Measurements from ENCODE around the gene UNC13D.
"Not testable (repeated sequence)": the region's sequence is repeated elsewhere in the genome, so short reads cannot be mapped to it uniquely, and the experiment has no call there.

The UNC13D gene

GRCh38 chr17:75843577-75844529 is at the start of gene UNC13D:
Gene UNC13D, minus strand, starts transcription at chr17:75844404. Its CDS starts 67 bp downstream, at chr17:75844337.
- DNase-seq = no peak

- DNase-seq = no peak
These were observed 49.3 kb upstream of the UNC13D start for GRCh38 chr17:75893305-75894048.

DNA sequence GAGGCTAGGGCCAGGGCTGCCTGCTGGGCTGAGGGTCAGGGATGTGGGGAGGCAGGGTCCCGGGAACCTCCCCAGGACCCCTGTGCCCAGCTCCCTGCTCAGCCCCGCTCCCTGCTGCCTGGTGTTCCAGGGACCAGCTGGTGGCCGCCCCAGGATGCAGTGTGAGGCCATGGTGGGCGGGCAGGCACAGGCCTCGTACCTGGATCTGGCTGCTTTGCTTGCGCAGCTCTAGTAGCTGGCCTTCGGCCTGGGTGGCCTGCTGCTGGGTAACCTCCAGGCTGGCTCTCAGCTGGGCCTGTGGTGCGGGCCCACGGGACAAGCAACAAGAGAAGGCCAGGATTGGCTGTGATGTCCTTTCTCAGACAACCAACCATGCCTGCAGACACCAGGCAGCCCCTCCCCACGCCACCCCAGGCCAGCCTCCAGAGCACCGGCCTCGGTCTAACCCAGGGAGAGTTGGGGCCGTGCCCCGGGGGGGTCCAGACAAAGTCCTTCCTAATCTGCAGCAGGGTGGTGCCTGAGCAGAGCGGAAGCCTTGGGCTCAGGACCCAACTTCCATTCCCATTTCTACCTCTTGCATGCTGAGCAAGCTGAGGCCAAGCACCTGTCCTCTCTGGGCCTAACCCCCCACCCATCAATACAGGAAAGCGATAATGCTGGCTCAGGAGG is 48.5 kb upstream of the UNC13D start:
- no peak for DNase-seq

- DNase-seq = no peak
These were observed 47.7 kb upstream of the UNC13D start for GRCh38 chr17:75891605-75892555.

- no peak for DNase-seq
These were observed 46.9 kb upstream of the UNC13D start for GRCh38 chr17:75891022-75891604.

DNA sequence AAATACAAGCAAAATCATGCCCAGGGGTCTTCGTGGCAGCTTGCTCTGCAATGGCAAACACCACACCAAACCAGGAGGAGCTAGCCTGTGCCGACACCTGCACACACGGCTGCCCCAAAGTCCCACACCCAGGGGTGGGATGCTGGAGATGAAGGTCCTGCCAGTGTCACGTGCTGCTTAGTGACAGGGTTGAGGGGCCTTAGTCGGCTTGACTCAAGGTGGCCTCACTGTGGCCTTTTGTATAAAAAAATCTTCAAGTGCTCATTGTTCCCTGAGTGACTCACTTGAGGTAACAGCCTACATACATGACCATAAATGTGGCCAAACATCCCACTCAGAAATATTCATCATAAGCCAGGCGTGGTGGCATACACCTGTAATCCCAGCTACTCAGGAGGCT is 45.2 kb upstream of the UNC13D start:
- no peak for DNase-seq

- no peak for DNase-seq
These were observed 44.3 kb upstream of the UNC13D start for GRCh38 chr17:75888484-75888883.

DNA sequence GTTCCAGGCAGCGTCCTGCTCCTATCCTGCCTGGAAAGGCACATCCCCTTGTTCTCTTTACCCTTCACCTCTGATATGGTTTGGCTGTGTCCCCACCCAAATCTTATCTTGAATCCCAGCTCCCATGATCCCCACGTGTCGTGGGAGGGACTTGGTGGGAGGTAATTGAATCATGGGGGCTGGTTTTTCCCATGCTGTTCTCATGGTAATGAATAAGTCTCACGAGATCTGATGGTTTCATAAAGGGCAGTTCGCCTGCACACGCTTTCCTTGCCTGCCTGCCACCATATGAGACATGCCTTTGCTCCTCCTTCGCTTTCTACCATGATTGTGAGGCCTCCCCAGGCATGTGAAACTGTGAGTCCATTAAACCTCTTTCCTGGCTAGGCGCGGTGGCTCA is 41.7 kb upstream of the UNC13D start:
- DNase-seq = not testable (repeated sequence)

DNA sequence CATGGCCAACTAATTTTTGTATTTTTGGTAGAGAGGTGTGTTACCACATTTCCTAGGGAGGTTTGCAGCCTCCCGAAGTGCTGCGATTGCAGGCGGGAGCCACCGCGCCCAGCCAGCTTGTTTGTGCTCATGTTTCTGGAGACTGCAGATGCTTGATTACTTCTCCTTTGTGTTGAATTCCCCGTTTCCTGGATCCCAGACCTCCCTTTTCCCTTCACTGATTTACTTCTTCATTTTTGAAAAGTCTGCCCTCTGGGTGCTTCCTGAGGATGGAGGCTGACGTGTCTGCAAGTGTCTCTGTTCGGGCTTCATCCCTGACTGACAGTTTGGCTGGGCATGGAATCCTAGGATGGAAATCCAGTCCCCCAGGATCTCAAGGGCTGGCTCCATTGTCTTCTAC is 41.2 kb upstream of the UNC13D start:
- DNase-seq = no peak

GRCh38 chr17:75881678-75882454 is 37.7 kb upstream of the UNC13D start:
- no peak for DNase-seq

DNA sequence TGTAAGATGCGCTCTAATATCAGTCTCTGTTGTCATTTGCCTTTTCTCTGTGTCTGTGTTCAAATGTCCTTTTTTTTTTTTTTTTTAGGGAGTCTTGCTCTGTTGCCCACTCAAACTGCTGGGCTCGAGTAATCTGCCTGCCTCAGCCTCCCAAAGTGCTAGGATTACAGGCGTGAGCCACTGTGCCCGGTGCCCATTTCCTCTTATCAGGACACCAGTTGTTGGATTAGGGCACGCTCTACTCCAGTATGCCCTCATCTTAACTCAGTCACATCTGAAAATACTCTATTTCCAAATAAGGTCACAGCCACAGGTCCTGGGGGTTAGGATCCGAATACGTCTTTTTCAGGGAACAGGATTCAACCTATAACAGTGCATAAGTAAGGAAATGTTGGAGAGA is 36.1 kb upstream of the UNC13D start:
- DNase-seq = no peak

DNA sequence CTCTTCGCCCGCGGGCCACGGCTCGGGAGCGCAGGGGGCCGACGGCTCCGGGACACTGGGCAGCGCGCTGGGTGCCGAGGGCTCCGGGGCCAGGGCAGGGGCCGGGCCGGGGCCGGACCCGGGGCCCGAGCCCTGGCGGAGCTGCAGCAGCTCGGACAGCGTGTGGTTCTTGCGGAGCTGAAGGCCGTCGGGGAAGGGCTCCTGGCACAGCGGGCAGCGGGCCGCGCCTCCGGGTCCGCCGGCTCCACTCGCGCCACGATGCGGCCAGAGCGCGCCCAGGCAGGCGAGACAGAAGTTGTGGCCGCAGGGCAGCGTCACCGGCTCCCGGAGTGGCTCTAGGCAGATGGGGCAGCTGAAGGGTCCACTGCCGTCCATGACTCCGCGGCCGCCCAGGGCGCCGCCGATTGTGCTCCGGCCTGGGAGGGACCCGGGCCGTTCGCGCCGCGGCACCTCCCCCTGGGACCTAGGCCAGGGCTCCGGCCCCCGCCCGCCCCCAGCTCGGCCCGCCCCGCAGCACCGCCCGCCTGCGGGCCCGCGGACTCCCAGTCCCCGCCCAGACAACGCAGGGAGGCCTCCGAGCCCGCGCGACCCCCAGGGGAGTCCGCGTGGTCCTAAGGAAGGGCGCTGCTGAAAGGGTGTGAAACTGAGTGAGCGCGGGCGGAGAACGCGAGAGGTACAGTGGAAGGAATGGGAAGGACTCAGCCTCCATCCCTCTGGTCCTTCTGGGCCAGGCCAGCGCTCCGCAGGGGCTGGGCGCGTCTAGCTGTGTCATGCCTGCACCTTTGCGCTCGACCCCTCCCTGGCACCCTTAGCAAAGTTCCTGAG is 34.2 kb upstream of the UNC13D start, which contains the start of gene TRIM47:
Gene TRIM47, minus strand, starts transcription at position 408 of the 825 bp plus-strand sequence. Its CDS starts 33 bp downstream, at position 375.
- peak in 1 of 2 experiments; percentile 54 for DNase-seq

DNA sequence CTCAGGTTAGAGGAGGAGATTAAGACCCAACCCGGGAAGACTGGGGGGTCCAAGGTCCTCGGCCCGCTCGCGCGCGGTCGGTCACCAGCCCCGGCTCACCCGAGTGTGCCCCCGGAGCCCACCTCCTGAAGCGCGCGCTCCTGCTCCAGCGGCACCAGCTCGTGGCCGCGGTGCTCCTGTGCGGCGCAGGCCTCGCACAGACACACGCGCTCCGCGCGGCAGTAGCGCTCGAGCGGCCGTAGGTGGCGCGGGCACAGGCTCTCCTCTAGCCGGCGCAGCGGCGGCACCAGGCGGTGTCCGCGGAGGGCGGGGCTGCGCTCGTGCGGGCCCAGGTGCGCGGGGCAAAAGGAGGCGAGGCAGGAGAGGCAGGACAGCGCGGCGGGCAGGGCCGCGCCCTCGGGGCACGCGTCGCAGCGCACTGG is 33.6 kb upstream of the UNC13D start:
- DNase-seq = peak; percentile 68 to 84

- DNase-seq = peak in 1 of 2 experiments; percentile 39
These were observed 32.9 kb upstream of the UNC13D start for GRCh38 chr17:75876938-75877751.

GRCh38 chr17:75876190-75876937 is 32.2 kb upstream of the UNC13D start:
- DNase-seq = peak in 1 of 2 experiments; percentile 58

- DNase-seq = no peak
These were observed 31.7 kb upstream of the UNC13D start for GRCh38 chr17:75875940-75876189.

DNA sequence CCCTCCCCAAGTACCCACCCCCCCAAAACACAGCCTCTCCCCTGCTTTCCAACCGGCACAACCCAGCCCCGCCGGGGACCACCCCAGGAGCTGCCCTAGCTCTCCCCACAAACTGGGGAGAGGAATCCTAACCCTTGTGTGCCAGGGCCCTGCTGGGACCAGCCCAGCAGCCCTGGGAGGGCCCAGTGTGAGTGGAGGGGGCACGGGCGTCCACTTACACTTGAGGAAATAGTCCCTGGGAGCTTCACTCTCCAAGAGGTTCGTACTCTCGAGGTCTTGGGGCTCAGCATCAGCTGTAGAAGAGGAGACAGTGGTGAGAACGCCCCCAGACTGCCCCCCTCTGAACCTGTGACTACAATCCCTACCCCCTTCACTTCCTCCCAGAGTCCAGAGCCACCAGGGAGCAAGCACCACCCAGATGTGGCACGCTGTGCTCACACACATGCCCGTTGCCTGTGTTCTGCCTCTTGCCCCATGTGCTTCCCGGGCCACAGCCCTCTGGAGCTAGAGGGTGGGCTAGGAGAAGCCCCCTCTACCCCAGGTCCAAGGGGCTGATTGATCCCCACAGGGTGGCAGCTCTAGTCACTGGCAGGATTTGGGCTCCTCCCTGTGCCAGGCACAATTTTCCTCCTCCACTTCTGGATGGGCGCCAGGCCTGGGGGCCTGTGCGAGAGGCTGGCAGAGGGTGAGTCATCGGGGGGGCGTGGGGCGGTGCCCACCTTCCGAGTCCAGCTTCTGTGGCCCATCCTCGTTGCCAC is 31.2 kb upstream of the UNC13D start:
- no peak for DNase-seq

All from NCI-H524 (cell line).